Peyer's patch (tissue), 4 donors: ENCODE results near the gene HCN2.

Source experiments
- CTCF ChIP-seq, 6 experiments: fragments of 450-650 bp in 4 of 6; fragments of 200-600 bp in 2 of 6; sonication (generic) in 1 of 6; IDR thresholded peaks; one replicate each; pipeline ENCODE4 v1.5.1; 2017 to 2019; ENCODE audit warnings: antibody characterized with exemption in 6 of 6, mild to moderate bottlenecking in 3 of 6, moderate library complexity in 1 of 6
- POLR2A ChIP-seq, 2 donors: fragments of 450-650 bp; IDR thresholded peaks; one replicate each; pipeline ENCODE4 v1.5.1; 2017; ENCODE audit warnings: antibody characterized with exemption in 2 of 2, mild to moderate bottlenecking in 2 of 2, moderate library complexity in 2 of 2

DNA sequence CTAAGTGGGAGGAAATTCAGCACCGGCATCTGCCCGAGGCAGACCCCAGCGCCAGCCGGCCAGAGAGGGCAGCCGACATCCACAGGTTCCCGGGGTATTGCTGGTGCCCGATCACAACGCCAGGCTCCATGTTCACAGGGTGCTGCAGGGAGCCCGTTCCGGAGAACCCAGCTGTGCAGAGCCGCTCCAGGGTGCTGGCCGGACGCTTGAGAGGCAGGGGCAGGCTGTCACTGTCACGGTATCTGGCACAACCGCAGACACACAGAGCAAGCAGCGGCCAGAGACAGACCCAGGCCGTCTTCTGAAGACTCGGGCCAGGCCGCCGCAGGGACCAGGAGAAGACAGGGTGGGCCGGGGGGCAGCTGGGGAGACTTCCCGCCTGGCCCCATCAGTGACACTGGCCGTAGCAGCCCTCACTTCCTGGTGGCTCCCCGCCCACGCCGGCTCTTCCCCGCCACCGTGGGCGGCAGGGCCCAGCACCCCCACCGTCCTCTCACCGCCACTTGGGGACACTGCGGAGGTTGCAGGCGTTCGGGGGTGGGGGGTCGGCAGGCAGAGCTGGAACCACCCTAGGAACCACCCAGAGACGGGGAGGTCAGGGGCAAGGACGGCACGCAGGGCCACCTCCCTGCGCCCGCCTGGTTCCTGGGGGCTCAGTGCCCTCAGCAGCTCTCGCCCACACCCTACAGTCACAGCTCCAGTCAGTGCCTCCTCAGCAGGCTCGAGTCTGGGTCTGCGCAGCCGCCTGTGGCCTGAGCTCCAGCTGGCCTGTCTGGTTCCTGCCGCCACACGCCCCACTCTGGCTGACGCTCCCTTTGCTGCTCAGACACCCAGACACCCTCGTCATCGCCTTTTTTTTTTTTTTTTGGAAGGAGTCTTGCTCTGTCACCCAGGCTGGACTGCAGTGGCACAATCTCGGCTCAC lies 69.5 kb downstream of the HCN2 start:
- TF ChIP-seq CTCF (IDR thresholded peaks at IDR 0.05) = no peak
- TF ChIP-seq POLR2A (IDR thresholded peaks at IDR 0.05) = no peak
